HG03064 (cell line): ENCODE results near the gene GPM6B.
"Not testable (repeated sequence)": the region's sequence is repeated elsewhere in the genome, so short reads cannot be mapped to it uniquely, and the experiment has no call there.

Experiments
- ATAC-seq: cut with Tn5 transposase; IDR thresholded peaks from one replicate; pipeline ENCODE4 v1.9.1; 2021; ENCODE audit warnings: low read depth; ENCODE audit not compliant: unreplicated experiment

GPM6B gene

DNA sequence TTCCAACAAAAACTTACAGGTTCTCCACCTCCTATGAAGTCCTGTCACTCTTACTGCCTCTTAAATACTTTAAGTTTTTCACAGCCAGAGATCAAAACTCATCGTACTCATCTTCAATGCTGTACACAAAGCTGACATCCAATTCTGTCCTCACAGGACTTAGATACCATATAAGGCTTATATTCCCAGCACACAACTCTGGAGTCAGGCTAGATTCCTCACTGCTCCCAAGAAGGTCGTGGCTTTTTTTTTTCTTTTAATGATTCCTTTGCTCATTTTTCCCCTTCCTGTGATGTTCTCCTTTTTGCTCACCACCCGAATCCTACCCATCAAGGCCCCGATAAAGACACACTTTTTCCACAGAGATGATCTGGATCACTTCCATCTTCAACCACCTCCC lies 83.4 kb downstream of the GPM6B start:
- ATAC-seq, result no peak

DNA sequence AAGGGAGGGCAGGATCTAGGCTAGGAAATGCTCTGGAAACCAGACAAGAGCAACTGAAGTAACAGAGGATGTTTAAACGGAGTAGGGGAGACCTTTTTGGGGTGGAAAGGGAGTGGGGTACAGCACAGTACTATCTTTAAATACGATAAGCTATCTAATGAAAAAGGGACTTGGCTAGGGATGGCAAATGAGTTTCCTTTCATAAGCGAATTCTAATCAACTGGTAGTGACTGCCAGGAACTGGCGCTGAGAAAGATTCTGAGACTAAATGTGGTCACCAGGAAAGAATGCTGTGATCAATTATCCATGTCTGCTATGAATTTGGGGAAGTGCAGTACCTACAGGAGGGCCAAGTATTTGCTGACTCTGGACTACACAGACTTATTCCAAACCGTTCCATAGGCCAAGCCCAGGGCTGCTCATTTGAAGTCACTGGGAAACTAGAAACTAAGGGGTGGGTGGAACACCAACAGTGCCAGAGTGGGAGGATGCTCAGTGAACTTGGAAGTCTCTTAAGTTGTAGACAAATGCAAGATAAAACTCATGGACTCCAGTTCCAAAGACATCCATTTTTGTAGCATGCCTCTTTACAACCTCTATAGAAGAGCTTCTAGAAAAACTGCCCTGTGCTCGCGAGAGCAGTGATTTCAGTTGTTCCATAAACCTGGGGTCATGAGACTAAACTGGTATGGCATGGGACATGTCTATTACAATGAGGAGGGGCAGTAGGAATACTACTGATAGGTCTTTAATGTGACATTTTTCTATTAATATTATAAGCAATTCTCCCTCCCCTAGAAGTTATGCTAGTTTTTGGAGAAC lies 84.4 kb downstream of the GPM6B start:
- no peak for ATAC-seq

DNA sequence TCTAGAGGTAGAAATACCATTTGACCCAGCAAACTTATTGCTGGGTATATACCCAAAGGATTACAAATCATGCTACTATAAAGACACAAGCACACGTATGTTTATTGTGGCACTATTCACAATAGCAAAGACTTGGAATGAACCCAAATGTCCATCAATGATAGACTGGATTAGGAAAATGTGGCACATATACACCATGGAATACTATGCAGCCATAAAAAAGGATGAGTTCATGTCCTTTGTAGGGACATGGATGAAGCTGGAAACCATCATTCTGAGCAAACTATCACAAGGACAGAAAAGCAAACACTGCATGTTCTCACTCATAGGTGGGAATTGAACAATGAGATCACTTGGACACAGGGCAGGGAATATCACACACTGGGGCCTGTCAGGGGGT lies 86.4 kb downstream of the GPM6B start:
- ATAC-seq, result not testable (repeated sequence)

DNA sequence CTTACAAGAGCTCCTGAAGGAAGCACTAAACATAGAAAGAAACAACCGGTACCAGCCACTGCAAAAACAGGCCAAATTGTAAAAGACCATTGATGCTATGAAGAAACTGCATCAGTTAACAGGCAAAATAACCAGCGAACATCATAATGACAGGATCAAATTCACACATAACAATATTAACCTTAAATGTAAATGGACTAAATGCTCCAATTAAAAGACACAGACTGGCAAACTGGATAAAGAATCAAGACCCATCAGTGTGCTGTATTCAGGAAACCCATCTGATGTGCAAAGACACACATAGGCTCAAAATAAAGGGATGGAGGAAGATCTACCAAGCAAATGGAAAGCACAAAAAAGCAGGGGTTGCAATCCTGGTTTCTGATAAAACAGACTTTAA lies 90.3 kb downstream of the GPM6B start:
- ATAC-seq, result not testable (repeated sequence)

DNA sequence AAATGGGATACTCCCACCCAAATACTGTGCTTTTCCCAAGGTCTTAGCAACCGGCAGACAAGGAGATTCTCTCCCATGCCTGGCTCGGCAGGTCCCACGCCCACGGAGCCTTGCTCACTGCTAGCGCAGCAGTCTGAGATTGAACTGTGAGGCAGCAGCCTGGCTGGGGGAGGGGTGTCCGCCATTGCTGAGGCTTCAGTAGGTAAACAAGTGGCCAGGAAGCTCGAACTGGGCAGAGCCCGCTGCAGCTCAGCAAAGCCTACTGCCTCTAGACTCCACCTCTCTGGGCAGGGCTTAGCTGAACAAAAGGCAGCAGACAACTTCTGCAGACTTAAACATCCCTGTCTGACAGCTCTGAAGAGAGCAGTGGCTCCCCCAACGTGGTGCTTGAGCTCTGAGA lies 92.0 kb downstream of the GPM6B start:
- not testable (repeated sequence) for ATAC-seq

DNA sequence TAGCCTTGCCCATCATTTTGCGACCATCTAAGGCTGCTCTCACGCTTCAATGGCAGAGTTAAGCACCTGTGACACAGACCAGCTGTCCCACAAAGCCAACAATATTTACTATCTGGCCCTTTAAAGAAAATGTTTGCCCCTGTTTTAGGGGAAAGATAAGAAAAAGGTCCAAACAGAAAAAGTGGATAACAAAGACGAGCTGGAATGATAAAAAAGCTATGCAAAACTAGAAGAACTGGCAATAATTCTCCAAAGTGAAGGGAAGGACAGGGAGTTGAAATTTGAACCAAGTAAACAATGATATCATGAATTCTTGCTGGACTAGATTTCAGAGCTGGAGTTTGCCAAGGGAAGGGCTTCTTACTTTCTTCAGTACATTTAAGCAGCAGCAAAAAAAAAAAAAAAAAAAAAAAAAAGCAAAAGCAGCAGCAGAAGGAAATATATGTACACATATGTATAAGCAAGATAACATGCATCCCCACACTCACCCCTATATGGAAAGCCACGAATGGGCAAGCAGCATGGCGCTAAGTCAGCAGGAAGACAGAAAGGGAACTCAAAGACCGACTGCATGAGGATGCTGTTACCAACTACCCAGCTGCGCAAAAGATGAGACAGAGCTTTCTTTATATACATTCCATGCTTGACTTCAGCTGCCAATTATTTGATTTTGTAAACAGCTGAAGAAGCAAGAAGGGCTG lies 94.9 kb downstream of the GPM6B start:
- ATAC-seq, result no peak

DNA sequence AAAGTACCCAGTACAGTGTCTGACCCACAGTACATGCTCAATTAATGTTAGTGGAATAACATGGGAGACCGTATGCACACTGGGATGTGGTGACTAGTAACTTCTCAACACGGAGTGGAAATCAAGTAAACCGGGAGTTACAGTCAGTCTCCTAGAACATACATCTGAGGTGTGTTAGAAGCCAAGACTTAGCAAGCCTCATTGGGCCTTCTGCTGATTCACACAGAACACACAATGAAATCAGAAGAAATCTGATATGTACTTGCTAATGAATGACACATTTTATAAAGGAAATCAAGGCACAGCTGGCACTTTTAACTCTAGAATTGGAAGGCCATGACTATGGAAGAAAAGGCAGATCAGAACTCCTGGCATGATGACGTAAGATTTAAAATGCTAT lies 95.5 kb downstream of the GPM6B start:
- ATAC-seq, result no peak
